Renal cortical epithelial cell (primary cell): ENCODE results near the gene FAM83E. TPM values are rescaled to one million over a fixed set of nuclear protein-coding genes. Genes with fewer than 3 reads are reported as not detected.

Source experiments
- DNase-seq: peaks from one replicate; pipeline ENCODE4 v3.0.0-alpha.2; 2011; ENCODE audit warnings: low read depth
- total RNA-seq: library from RNA; depleted of rRNA; stranded (reverse); fragments of >200 nt; gene quantifications from 2 replicates; pipeline ENCODE4 v1.2.3, GENCODE V29; 2014

Gene FAM83E
- total RNA-seq, 1 donor from 2014 or later, result not detected

DNA sequence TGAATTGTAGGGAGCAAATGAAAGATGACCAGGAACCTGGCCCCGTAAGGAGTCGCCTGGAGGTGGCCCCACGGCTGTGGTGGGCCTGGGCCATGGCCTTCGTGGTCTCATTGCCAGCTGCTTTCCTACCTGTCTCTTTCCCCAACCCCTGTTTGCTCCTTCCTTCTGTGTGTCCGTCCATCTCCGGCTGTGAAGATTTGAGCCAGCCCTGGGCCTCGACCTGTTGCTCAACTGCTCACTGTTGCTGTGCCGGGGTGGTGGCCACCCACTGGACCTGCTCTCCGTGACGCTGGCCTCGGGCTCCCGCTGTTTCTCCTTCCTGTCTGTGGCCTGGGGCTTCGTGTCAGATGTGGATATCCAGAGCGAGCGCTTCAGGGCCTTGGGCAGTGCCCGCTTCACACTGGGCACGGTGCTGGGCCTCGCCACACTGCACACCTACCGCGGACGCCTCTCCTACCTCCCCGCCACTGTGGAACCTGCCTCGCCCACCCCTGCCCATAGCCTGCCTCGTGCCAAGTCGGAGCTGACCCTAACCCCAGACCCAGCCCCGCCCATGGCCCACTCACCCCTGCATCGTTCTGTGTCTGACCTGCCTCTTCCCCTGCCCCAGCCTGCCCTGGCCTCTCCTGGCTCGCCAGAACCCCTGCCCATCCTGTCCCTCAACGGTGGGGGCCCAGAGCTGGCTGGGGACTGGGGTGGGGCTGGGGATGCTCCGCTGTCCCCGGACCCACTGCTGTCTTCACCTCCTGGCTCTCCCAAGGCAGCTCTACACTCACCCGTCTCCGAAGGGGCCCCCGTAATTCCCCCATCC is 13.8 kb upstream of the FAM83E start:
- DNase-seq, result no peak

DNA sequence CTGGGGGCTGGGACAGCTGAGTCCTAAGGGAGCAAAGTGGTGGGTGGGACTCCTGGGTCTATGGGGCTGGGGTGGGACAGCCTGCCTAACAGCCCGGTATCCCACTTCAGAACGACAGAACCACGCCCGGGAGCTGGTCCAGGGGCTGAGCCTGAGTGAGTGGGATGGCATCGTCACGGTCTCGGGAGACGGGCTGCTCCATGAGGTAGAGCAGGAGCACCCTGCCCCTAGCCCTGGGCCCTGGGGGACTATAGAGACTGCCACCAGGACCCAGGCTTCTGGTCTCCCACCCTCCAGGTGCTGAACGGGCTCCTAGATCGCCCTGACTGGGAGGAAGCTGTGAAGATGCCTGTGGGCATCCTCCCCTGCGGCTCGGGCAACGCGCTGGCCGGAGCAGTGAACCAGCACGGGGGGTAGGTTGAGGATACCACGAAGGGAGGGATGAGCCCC is 13.0 kb upstream of the FAM83E start:
- no peak for DNase-seq

DNA sequence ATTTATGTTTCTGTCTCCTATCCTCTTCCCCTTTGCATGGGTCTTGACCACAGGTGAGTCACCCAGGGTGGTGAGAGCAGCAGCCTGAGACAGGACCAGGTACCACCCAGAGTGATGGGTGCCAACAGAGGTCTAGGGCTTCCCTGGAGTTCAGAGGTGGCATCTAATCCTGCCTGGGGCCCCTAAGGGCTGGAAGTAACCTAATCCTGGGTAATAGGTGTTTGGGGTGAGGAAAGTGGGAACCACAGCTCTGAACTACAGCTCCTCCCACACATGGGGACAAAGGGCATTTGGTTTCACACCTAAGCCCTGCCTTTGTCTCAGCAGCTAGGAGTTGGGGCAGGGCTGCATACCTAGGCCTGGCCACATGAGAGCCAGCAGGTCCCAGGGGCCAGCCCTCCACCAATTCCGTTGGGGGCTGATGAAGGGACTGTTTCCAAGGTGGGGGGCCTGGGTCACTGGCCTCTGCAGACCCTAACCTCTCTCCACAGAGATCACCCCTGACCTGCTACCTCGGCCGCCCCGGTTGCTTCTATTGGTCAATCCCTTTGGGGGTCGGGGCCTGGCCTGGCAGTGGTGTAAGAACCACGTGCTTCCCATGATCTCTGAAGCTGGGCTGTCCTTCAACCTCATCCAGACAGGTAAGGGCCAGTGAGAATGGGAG is 12.5 kb upstream of the FAM83E start:
- DNase-seq, result peak; percentile 74

DNA sequence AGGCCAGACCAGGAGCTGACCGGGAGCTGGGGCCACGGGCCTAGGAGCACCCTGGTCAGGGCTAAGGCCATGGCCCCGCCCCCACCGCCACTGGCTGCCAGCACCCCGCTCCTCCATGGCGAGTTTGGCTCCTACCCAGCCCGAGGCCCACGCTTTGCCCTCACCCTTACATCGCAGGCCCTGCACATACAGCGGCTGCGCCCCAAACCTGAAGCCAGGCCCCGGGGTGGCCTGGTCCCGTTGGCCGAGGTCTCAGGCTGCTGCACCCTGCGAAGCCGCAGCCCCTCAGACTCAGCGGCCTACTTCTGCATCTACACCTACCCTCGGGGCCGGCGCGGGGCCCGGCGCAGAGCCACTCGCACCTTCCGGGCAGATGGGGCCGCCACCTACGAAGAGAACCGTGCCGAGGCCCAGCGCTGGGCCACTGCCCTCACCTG is 11.0 kb upstream of the FAM83E start:
- DNase-seq, result no peak

DNA sequence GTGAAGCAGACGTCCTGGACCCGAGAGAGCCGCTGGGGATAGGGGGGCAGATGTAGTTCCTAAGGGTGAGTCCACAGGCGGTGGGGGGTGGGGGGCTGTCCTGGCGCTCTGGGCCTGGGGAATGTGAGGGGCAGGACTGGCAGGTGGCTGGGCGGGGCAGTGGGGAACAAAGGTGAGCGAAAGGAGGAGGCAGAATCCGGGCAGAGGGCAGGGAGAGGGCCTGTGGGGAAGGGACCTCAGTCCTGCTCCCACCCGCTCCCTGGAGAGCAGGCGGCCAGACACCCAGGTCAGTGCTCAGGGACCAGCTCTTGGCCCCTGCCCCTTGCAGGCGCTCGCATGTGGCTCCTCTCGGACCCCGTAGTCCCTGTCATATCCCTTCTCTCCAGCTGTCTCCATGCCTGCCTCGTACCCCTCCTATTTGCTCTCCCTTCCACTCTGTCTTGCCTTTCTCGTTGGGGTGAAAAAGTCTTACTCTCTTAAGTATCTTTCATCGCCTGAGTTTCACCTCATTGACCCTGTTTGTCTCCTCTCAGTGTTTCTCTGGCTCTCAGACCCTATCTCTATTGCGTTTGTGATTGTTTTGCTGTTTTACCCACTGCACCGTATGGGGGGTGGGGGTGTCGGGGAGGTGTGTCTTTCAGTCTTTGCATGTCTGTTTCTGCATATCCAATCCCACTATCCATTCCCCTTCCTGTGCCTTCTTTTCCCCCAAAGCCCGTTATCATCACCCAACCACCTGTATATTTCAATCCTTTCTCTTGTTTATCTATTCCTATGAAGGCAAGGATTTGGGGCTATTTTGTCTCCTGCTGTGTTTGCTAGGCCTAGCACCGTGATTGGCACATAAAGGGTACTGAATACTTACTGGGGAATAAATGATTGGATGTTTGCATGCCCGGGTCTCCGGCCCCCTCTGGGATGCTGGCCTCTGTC is 10.2 kb upstream of the FAM83E start:
- no peak for DNase-seq

DNA sequence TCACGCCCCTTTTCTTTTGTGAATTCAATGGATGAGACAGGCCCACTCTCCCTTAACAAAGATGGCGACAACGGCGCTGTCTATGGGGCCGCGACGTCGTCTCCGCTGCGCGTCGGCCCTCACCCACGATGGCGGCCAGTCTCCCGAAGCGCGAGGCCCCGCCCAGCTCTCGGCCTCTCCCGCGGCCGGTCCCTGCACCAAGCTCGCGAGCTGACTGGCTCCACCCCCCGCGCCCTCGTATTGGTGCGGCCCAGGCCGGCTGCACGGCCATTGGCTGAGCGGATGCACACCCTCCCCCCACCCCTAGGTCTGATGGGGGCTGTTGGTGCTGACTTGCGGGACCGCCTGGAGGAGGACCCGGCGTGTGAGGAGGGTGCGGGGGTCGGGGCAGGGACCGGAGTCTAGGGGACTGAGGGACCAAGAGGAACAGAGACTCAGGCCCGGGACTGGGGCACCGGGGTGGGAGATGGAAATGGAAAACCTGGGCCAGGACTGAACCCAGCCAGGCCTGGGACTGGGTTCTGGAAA is 9.3 kb upstream of the FAM83E start:
- peak; percentile 87 for DNase-seq

DNA sequence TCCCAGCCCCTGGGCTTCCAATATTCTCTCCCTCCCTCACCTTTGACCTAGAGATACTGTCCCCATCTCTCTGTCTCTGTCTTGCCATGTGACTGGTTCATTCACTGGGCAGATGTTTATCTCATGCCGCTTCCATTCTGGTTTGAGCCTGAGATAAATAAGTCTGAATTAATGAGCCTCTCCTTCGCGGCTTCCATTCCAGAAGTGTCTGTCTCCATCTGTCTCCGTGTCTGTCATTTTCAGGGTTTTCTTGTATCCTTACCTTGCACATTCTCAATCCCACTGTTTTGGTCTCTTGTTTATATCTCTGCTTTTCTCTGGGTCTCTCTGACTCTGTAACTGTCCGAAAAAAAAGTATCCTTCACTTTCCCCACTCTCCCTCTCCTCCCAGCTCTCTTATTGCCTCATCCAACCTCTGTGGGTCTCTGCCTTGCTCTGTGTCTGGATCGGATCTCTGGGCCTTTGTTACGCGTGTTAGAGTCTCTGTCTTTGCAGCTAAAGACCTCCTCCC is 8.7 kb upstream of the FAM83E start:
- DNase-seq, result no peak

DNA sequence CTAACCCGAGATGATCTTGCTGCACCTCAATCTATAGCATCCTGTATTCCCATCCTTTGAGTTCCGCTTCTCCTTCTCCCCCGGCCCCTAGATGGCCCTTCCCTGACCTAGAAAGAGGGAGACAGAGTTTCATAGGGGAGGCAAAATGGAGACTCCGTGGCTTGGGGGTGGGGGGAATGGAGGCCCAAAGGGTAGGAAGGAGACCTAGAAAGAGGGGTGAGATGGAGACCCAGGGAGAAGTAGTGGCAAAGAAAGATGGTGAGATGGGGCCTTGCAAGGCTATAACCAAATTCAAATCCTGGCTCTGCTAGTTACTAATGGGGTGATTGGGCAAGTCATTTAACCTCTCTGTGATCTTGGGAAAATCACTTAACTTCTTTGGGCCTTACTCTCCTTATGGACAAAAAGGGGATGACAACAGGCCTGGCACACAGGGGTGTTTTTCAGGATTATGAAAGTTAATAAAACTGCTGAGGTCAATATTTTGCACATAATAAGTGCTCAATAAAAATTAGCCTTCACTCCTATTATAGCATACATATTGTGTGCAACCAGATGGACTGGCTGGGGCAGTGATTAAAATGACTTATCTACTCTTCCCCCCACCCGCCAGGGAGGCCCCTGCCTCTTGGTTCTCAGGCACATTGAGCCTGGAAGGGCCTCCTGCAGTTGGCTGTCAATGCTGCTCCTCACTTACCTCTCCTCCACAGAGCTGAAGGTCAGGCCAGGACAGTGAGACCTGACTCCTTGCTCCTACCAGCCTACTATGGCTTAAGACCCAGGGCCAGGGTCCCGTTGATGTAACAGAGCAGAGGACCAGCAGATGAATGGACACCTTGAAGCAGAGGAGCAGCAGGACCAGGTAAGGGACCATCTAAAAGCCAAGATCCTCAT is 5.1 kb upstream of the FAM83E start:
- DNase-seq, result no peak

DNA sequence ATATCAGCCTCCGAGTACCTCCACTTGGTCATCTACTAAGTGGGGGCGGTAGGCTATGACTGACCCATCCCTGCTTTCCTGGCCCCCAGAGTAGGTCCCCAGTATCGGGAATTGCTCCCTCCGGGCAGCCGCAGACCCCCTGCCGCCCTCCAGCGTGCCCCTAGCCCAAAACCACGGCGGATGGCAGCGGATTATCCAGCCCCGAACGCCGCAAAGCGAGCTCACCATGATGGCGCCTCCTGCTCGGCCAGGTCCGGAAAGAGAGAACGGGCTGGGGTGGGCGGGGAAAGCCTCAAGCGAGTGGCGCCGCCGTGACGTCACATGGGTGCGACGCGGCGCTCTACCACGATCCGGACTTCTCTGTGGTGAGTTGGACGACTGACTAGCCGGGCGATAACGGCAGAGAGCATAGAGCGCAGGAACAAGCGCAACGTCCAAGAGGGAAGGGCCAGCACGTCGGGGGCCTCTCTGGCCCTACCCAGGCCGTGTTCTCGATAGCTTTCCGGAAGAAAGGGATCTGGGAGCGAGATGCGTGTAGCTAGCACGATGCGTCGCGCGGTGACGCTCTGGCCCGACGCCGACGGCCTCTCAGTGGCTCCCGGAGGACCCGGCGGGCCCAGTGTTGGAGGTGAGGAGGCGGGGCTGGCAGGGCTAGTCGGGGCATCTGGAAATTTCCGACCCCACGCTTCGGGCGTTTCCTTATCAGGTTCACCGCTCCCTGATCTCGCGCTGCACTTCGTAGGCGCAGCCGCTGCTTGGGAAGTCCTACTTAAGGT is 4.2 kb upstream of the FAM83E start, which contains the start of the genes RPL18 and SPHK2:
Gene RPL18, minus strand, starts transcription at position 263 of the 776 bp plus-strand sequence. Its CDS starts 35 bp downstream, at position 228.
Gene SPHK2, plus strand, starts transcription at position 591 of the 776 bp plus-strand sequence. CDS start 1,009 bp downstream, outside the sequence.
- DNase-seq, result peak; percentile 99

DNA sequence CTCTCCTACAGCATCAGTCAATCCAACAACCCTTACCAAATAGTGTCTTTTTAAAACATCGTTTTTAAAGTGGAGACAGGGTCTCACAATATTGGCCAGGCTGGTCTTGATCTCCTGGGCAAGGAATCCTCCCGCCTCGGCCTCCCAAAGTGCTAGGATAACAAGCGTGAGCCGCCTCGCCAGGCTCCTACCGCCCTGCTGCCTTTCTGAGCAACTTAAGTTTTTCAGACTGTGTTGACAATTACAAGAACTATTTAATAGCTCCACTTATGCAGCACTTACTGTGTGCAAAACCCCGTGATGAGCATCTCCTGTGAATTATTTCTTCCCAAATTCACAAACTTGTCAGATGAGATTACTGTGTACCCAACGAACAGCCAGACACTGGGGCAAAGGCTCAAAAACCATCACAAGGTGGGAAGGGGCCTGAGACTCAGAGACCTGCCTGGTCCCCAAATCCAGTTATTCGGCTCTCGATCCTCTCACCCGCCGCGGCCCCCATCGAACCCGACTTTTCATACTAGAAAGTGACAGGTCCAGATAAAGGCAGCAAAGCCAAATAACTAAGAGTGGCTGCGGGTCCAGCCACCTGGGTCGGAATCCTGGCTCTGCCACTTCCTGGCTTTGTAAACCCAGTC is 3.5 kb upstream of the FAM83E start:
- no peak for DNase-seq

DNA sequence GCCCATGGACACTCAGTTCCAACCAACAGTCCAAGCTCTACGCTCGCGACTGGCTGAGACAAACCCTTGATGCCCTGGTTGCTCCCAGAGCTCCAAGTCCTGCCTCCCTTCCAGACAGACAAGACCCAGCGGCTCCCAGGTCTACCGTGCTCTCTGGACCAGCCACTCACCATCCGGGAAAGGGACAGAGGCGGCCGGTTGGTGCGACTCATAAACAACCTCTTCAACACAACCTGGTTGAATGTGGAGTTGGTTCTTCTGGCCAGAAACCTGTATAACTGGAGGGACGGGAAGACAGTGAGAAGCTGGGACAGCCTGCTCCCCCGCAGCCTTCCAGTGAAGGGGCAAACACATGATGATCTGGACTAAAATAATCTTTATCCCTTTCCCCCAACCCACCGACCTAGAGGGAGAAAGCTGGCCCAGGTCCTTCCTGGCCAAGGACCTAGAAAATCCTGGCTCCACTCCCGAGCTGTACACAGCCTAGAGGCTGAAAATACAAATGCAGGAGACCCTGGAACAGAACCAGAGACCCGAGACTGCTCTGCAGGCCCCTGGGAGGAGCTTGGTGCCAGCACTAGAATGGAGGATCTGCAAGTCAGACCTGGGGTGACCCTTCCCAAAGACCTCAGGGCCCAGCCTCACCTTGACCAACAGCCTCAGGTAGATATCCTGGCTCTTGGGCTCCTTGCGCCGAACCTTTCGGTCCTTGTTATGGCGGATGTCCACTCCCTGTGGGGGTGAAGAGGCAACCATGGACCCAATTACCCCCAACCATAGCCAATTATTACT is 2.5 kb upstream of the FAM83E start:
- DNase-seq, result no peak

DNA sequence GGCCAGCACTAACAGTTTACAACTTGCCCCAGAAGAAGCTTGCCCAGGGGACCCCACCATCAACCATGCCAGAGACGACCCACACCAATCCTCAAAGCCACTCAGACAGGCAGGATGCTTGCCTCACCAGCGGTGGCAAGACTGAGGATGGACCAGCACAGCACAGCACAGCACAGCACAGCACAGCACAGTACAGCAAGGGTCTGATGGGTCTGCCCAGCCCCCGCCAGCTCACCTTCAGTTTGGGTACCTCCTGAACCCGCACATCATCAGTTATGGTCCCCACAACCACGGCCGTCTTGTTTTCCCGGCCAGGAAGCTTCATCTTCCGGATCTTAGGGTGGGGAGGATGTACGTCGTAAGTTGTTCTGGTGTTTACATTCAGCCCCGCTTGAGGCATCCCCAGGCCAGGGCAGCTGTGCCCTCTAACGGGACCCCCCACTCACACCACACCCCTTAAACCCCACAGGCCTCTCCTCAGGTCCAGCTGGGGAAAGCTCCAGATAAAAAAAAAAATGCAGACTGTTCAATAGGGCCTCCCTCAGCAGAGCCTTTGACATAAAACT is 1.7 kb upstream of the FAM83E start:
- no peak for DNase-seq

DNA sequence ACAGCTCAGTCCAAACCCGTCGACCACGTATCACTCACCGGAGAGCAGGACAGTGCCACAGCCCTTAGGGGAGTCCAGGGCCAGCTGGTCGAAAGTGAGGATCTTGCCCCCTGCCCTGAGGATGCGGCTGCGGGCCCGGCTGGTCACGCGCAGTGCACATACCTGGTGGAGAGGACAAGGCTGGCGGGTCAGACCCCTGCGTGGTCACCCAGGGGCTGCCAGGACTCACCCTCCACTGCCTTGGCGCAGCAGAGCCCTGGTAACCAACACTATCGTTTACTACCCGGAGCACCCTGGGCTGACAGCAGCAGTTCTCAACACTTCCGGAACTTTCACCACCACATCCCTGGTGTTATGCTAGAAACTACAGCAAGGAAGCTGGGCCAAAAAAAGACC is 1.2 kb upstream of the FAM83E start:
- DNase-seq, result no peak

DNA sequence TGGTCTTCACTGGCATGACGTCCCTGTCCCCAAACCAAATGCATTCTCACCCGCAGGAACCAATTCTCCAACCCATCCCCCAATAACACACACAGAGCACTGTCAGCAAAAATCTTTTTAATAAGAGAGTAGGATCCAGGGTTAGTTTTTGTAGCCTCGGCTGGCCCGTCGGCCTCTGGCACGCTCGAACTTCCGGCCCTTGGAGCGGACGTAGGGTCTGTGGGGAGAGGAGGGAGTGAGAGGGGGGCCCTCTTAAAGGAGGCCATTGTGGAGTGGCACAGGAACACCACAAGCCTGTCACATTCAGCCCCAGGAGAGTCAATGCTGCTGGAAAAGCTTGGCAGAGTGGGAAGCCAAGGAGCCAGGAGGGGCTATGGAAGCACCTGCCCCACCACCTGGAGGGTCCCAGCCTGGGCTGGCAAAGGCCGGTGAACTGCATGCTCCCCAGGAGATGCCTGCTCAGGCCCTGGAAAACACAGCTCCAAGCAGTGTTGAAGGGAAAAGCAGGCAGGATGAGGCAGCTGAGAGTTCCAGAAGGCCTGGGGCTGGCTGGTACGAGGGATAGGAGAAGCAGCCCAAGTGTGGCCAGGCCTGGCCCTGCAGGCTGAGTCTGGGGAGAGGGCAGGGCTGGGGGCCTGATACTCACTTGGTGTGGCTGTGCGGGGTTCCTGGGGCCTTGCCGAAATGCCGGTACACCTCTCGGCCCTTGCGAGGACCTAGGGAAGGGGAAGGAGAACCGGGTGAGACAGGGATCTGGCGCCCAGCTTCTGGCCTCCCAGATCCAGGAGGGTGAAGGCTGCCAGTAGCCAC is 560 bp upstream of the FAM83E start:
- no peak for DNase-seq

DNA sequence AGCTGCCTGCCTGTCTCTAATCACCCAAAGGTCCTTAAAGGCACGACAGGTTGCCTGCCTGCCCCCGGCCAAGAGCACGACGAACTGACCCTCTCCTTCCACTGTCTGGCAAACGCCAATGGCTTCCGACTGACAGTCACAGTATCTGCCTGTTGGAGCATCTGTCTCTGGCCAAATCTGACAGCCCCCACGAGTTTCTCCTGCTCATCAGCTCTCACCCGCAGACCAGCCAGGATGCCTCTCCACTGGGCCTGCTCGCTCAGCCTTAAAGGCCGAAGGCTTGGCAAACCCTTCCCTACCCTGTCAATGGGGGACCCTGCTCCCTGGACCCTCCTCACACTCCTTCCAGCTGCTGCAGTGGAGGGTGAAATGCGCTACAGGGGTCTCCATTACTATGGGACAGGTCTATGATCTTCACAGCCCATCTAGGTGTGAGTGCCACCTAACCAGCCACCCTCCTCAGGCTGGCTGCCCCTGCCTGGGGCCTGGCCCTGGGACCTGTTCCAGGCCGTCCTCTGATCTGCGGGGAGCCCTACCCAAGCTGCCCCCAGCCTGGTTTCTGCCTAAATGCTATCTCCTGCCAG is 932 bp downstream of the FAM83E start:
- DNase-seq, result no peak

DNA sequence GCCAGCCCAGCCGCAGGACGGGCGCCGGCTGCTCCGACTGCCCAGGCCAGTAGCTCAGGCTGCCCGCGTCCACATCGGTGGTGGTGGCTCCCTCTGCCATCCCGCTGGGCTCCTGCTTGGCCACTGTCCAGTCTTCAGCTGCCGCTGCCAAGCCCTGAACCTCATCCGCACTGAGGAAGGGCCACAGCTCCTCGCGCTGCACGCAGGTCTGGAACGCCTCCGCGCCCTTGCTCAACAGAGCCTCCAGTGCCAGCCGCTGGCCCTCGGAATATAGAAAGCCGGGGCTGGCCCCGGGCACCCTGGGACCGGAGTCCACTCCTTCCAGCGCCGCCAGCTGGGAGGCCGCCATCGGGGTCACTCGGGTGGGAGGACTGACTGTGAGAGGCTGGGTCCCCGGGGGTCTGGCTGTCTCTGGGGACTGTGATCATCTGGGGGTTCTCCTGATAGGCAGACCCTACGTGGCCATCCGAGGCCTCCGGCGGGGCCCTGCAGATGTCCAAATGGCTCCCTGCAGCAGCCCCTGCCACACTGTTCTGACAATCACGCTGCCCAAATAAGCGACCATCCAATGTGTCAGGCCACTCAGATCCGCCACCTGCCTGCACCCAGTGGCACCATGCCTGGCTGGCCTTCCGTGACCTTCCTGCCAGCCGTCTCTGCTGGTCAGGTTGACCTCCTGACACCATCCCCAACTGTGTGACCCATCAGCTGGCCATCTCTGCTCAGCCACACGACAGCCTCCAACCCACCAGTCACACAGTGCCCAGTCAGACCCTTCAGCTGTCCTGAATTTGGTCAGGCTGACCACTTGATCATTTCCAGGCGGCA is 1.6 kb downstream of the FAM83E start:
- DNase-seq, result no peak
